ENCODE measurements around the gene PGAM5.

DNA sequence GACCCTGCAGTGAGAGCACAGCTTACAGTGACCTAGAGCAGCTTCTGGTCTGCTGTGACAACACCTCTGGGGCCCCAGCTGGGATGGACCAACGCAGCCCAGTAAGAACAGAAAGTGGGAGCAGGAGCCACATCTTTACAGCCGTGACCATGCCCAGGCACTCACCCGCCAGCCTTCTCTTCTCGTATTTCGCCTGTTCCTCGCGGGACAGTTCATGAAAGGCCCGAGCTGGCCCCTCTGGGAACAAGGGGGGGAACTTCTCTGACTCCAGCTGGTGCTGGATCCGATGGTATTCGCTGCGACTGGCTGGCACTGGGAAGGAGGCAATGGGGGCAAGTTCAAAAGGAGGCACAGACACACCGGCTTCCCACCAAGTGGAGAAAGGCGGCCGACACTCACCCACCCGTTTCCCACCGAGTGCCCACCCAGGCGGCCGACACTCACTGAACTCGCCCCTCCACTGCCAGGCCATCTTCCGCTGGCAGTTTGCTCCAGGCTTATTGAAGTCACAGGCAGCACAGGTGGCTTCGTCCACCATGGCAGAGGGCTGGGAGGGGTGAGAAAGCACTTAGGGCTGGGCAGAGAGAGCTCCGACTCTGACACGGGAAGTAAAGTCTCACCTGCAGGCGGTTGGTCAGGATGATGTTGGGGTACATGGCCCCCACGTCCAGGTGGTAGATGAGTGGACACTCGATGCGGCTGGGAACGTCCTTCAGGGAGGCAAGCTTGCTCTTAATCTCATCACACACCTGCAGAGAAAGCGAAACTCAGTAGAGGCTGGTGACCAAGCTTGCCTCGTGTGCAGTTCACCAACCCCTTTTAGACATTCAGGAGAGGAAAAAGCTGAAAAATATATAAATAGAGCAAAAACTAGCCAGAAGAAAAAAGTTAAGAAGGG is 42.2 kb upstream of the PGAM5 start:
- TF ChIP-seq, protein P1, sequence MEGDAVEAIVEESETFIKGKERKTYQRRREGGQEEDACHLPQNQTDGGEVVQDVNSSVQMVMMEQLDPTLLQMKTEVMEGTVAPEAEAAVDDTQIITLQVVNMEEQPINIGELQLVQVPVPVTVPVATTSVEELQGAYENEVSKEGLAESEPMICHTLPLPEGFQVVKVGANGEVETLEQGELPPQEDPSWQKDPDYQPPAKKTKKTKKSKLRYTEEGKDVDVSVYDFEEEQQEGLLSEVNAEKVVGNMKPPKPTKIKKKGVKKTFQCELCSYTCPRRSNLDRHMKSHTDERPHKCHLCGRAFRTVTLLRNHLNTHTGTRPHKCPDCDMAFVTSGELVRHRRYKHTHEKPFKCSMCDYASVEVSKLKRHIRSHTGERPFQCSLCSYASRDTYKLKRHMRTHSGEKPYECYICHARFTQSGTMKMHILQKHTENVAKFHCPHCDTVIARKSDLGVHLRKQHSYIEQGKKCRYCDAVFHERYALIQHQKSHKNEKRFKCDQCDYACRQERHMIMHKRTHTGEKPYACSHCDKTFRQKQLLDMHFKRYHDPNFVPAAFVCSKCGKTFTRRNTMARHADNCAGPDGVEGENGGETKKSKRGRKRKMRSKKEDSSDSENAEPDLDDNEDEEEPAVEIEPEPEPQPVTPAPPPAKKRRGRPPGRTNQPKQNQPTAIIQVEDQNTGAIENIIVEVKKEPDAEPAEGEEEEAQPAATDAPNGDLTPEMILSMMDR (IDR thresholded peaks at IDR 0.05), result no peak
- TF ChIP-seq POLR2A (IDR thresholded peaks at IDR 0.05), result no peak

All from thyroid gland (tissue), 4 donors.